Measurements from ENCODE around the gene BTBD9. TPM values are rescaled to one million over a fixed set of nuclear protein-coding genes. Genes with fewer than 3 reads are reported as not detected.

The BTBD9 gene
- total and polyA plus RNA-seq, 9 of the 15 experiments (the other 6 are each of a cell fraction or from before 2014, with no cell fraction given), result 0.08 to 1.6 (median 0.58) TPM

DNA sequence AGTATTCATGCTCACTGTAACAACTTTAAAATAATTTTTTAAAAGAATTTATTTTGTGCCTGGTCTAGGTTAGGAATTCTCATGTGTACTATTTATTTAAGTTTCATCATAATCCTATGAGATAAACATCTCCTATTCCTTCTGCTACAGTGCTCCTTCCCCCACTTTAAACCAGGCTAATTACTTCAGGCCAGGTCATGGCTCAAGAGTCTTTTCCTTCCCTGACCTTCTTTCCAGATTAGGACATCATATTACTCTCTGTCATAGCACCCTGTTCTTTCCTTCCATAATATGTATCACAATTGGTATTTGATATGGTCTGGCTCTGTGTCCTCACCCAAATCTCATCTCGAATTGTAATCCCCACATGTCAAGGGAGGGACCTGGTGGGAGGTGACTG is 239.0 kb downstream of the BTBD9 start:
- in situ Hi-C loops (cut with MboI), result no loop called here
- Histone ChIP-seq H3K79me2 (ENCODE audit: control insufficient read depth, insufficient read depth, low read length) (no peaks in the 10 kb centered on the region), H3K9me1 (ENCODE audit: control insufficient read depth, insufficient read depth, low read length) (no peaks in the 10 kb centered on the region), H3K4me1 (replicated peaks in 1 of 2; ENCODE audit: control insufficient read depth in 2 of 2, insufficient read depth in 2 of 2, low read length in 2 of 2) (no peaks in the 10 kb centered on the region), H3K27ac (ENCODE audit: extremely low read depth, low read depth, low read length) (no peak overlapping the region), H3K9ac (ENCODE audit: insufficient read depth in 1 of 2, low read depth in 2 of 2, low read length in 2 of 2) (no peak overlapping the region), H3K4me3 (no peak overlapping the region), H3K9me3 (replicated peaks; ENCODE audit: control insufficient read depth, insufficient read depth, low read depth, low read length) (no peaks in the 10 kb centered on the region), H2AFZ (ENCODE audit: low read depth, low read length) (no peak overlapping the region), H3K4me2 (ENCODE audit: insufficient read depth, low read length) (no peak overlapping the region), H4K20me1 (replicated peaks; ENCODE audit: control insufficient read depth, insufficient read depth, low read length) (no peaks in the 10 kb centered on the region), H3K36me3 (ENCODE audit: control insufficient read depth, insufficient read depth, low read length) (no peaks in the 10 kb centered on the region), H3K27me3 (ENCODE audit: control insufficient read depth in 2 of 2, insufficient read depth in 2 of 2, low read length in 2 of 2) (no peaks in the 10 kb centered on the region; a peak in 1 of 5 replicates)
- ATAC-seq (no peak), DNase-seq (ENCODE audit: extremely low read depth in 1 of 4, low spot score in 3 of 4) (no peak), FAIRE-seq (no peak)
- intact Hi-C loops (cut with micrococcal nuclease), result no loop called here
- TF ChIP-seq ZNF436 (CRISPR knock-in tag; IDR thresholded peaks at IDR 0.05) (no peak), ZNF79 (CRISPR knock-in tag; IDR thresholded peaks at IDR 0.05; ENCODE audit: low read depth) (no peak), SMARCA4 (IDR thresholded peaks at IDR 0.05) (no peak), ZFP1 (CRISPR knock-in tag; IDR thresholded peaks at IDR 0.05) (no peak), CBX1 (IDR thresholded peaks at IDR 0.05; ENCODE audit: low read depth) (no peak), ZNF146 (CRISPR knock-in tag; IDR thresholded peaks at IDR 0.05; ENCODE audit: unreplicated experiment) (no peak), MYBL2 (IDR thresholded peaks at IDR 0.05; ENCODE audit: low read depth) (no peak), MYBL2 (CRISPR knock-in tag; IDR thresholded peaks at IDR 0.05; ENCODE audit: borderline replicate concordance) (no peak), SMAD4 (CRISPR knock-in tag; conservative IDR thresholded peaks at IDR 0.05) (no peak), ZNF263 (CRISPR knock-in tag; IDR thresholded peaks at IDR 0.05; ENCODE audit: borderline replicate concordance) (no peak), CBX2 (IDR thresholded peaks at IDR 0.05; ENCODE audit: insufficient read depth, low read length, poor library complexity, severe bottlenecking) (no peak), EP300 (IDR thresholded peaks at IDR 0.05; ENCODE audit: low read length) (no peak), IFI16 (CRISPR knock-in tag; IDR thresholded peaks at IDR 0.05) (no peak), ETV5 (CRISPR knock-in tag; IDR thresholded peaks at IDR 0.05; ENCODE audit: low read depth) (no peak), ZKSCAN1 (IDR thresholded peaks at IDR 0.05; ENCODE audit: low read depth, low read length) (no peak), WHSC1 (IDR thresholded peaks at IDR 0.05; ENCODE audit: low read length) (no peak), ZNF311 (CRISPR knock-in tag; IDR thresholded peaks at IDR 0.05) (no peak), ZBTB8A (IDR thresholded peaks at IDR 0.05; ENCODE audit: partially characterized antibody) (no peak), TSC22D4 (tag; IDR thresholded peaks at IDR 0.05) (no peak)
- TF ChIP-seq, protein P1, sequence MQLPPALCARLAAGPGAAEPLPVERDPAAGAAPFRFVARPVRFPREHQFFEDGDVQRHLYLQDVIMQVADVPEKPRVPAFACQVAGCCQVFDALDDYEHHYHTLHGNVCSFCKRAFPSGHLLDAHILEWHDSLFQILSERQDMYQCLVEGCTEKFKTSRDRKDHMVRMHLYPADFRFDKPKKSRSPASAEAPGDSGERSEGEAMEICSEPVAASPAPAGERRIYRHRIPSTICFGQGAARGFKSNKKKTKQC (CRISPR knock-in tag; IDR thresholded peaks at IDR 0.05), result no peak
- TF ChIP-seq, protein P2, sequence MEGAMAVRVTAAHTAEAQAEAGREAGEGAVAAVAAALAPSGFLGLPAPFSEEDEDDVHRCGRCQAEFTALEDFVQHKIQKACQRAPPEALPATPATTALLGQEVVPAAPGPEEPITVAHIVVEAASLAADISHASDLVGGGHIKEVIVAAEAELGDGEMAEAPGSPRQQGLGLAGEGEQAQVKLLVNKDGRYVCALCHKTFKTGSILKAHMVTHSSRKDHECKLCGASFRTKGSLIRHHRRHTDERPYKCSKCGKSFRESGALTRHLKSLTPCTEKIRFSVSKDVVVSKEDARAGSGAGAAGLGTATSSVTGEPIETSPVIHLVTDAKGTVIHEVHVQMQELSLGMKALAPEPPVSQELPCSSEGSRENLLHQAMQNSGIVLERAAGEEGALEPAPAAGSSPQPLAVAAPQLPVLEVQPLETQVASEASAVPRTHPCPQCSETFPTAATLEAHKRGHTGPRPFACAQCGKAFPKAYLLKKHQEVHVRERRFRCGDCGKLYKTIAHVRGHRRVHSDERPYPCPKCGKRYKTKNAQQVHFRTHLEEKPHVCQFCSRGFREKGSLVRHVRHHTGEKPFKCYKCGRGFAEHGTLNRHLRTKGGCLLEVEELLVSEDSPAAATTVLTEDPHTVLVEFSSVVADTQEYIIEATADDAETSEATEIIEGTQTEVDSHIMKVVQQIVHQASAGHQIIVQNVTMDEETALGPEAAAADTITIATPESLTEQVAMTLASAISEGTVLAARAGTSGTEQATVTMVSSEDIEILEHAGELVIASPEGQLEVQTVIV (CRISPR knock-in tag; IDR thresholded peaks at IDR 0.05; ENCODE audit: borderline replicate concordance), result no peak
- CTCF ChIA-PET (ENCODE audit: low intra/inter-chr PET ratio), result interaction anchor here (0.6 kb wide), 2 partner anchors 269 to 549 kb away, joined by 3 to 4 read pairs; no protein-coding TSS in a partner anchor
- no TSS peak for BruUV-seq (replicated peaks)
- POLR2A ChIA-PET, result no interaction called here
- 0% methylated on average over 1 of the region's 1 CpG for WGBS (ENCODE audit: insufficient coverage, low coverage, missing lambda C conversion rate)
